Right forelimb (tissue), 1 donor: ENCODE measurements around the gene LCN6.
A peak's percentile ranks its signal among the peaks of the same experiment; 100 is the strongest.
"Not testable (repeated sequence)": the region's sequence is repeated elsewhere in the genome, so short reads cannot be mapped to it uniquely, and the experiment has no call there.

Source experiments
- DNase-seq: peaks from one replicate; pipeline ENCODE4 v3.0.0-alpha.2; 2018

Gene LCN6

GRCh38 chr9:136782452-136782851 lies 34.1 kb upstream of the LCN6 start:
- no peak for DNase-seq

- no peak for DNase-seq
Measured at GRCh38 chr9:136779808-136780207, 31.5 kb upstream of the LCN6 start.

GRCh38 chr9:136777359-136777758 lies 29.0 kb upstream of the LCN6 start:
- DNase-seq: no peak

- DNase-seq: no peak
Measured at GRCh38 chr9:136776947-136777346, 28.6 kb upstream of the LCN6 start.

GRCh38 chr9:136775191-136775590 lies 26.9 kb upstream of the LCN6 start:
- no peak for DNase-seq

- DNase-seq: no peak
Measured at GRCh38 chr9:136774416-136775045, 26.2 kb upstream of the LCN6 start.

GRCh38 chr9:136773386-136774044 lies 25.2 kb upstream of the LCN6 start:
- no peak for DNase-seq

- no peak for DNase-seq
Measured at GRCh38 chr9:136771907-136772415, 23.6 kb upstream of the LCN6 start.

- DNase-seq: no peak
Measured at GRCh38 chr9:136769710-136770191, 21.4 kb upstream of the LCN6 start.

GRCh38 chr9:136766410-136767120 lies 18.2 kb upstream of the LCN6 start:
- not testable (repeated sequence) for DNase-seq

- not testable (repeated sequence) for DNase-seq
Measured at GRCh38 chr9:136765745-136766409, 17.6 kb upstream of the LCN6 start.

- no peak for DNase-seq
Measured at GRCh38 chr9:136765041-136765440, 16.7 kb upstream of the LCN6 start.

- no peak for DNase-seq
Measured at GRCh38 chr9:136764301-136764891, 16.1 kb upstream of the LCN6 start, which contains the start of gene LCN15. Gene LCN15, minus strand, starts transcription at chr9:136764518. Its CDS starts 30 bp downstream, at chr9:136764488.

GRCh38 chr9:136763649-136764035 lies 15.3 kb upstream of the LCN6 start:
- no peak for DNase-seq

GRCh38 chr9:136762915-136763648 lies 14.8 kb upstream of the LCN6 start:
- DNase-seq: peak; percentile 60

- DNase-seq: no peak
Measured at GRCh38 chr9:136762221-136762691, 13.9 kb upstream of the LCN6 start.

- no peak for DNase-seq
Measured at GRCh38 chr9:136761545-136761981, 13.2 kb upstream of the LCN6 start.

GRCh38 chr9:136760834-136761544 lies 12.7 kb upstream of the LCN6 start:
- not testable (repeated sequence) for DNase-seq

GRCh38 chr9:136760424-136760823 lies 12.1 kb upstream of the LCN6 start:
- no peak for DNase-seq

GRCh38 chr9:136759436-136760325 lies 11.4 kb upstream of the LCN6 start:
- no peak for DNase-seq
